GM21717 (cell line): ENCODE results near the gene BLMH.

Source experiments
- ATAC-seq: cut with Tn5 transposase; IDR thresholded peaks from one replicate; pipeline ENCODE4 v1.9.1; 2021; ENCODE audit warnings: mild to moderate bottlenecking, moderate library complexity; ENCODE audit not compliant: unreplicated experiment

Gene BLMH

GRCh38 chr17:30253312-30253711, 38.4 kb downstream of the BLMH start:
- ATAC-seq = no peak

GRCh38 chr17:30251931-30252330, 39.8 kb downstream of the BLMH start:
- ATAC-seq = no peak

GRCh38 chr17:30249460-30249859, 42.3 kb downstream of the BLMH start:
- no peak for ATAC-seq

DNA sequence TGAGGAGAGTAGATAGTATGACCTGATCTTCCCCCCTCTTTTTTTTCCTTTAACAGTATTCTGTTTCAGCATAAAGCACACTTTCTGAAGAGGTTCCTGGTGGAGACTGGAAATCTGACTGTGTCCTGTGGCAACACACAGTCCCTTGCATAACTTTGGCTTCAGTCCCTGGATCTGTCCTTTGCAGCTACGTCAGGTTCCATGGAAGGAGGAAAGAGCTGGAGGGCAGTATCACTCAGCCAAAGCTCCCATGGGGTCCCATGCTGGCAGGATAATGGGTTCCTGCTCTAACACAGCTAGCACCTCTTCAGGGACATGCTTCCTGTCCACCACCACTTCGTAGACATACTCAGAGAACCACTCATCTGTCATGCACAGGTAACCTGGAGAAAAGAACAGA, 43.0 kb downstream of the BLMH start:
- ATAC-seq = no peak

GRCh38 chr17:30246460-30246859, 45.3 kb downstream of the BLMH start:
- ATAC-seq = no peak

- ATAC-seq = no peak
Observed at GRCh38 chr17:30244853-30245385, 46.8 kb downstream of the BLMH start.

DNA sequence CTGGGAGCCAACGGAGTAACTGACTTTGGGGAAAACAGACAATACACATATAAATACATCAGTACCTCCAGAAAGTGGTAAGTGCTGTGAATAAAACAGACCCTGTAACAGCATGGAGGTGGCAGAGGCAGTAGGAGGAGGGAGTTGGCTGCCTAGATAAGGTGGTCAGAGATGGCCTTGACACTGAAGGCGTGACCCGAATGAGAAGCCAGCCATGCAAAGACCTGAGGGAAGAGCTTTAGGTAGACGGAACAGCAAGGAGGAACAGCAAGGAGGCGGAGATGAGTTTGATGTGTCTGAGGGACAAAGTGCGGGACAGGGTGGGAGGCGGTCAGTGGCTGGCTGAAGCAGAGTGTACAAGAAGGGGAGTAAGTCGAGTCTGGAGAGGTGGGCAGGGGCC, 48.2 kb downstream of the BLMH start:
- ATAC-seq = no peak

DNA sequence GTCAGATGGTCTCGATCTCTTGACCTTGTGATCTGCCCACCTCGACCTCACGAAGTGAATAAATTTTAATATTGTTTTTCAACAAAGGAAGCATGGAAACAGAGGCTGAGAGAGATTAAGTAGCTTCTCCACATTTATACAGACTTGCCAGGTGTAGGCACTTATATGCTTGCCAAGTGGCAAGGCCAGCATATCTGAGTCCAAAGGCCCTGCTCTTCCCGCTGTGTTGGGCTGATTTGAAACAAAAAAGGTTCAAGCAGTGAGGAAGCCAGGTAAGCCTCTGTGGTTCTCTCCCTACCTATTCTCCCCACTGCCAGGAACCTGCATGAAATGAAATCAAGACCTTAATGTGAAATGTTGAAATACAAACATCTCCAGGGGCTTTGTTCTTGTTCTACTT, 48.7 kb downstream of the BLMH start:
- ATAC-seq = no peak

DNA sequence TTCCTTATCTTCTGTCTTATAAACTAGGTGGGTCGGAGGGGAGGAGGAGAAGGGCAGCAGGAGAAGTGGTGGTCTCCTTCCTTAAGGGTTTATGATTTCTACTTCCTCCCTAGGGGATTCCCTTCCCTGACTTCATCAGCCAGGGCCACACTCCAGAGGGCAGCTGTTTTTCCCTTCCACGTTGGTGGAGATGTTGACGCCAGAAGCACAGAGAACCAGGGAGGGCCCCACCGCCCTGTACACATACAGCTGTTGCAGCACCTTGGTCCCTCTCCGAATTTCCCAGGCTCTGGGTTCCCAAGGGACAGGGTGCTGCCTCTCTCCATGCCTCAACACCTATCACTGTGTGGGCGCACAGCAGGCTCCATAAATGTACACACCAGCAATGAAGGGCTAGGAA, 50.7 kb downstream of the BLMH start:
- ATAC-seq = no peak

DNA sequence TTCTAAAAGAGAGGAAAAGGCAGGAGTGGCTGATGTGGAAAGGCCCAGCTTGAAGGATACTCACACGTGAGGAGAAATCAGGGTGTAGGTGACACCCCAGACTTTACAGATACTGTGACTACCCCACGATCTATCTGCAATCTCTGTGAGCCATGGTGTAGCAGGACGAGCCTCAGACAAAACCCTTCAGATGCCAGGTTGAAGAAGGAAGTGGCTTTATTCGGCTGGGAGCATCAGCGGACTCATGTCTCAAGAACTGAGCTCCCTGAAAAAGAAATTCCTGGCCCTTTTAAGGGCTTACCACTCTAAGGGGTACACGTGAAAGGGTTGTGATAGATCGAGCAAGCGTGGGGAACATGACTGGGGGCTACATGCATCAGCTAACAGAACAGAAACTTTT, 51.6 kb downstream of the BLMH start:
- no peak for ATAC-seq

DNA sequence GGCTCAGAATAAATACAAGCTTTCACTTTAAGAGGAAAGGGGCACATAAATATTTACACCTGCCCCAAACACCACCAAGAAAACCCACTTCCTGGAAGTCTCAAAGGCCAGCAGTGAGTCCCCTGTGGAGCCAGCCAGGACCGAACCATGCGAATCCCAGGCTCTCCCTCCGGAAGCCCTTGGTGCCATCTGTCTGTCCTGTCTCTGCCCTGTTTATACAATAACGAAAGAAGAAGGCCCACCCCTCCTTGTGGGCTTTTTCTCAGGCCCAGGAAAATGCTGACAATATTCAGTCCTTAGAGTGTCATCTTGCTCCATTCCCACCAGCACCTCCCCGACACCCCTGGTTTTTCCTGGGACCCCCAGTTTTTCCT, 52.7 kb downstream of the BLMH start:
- ATAC-seq = no peak

DNA sequence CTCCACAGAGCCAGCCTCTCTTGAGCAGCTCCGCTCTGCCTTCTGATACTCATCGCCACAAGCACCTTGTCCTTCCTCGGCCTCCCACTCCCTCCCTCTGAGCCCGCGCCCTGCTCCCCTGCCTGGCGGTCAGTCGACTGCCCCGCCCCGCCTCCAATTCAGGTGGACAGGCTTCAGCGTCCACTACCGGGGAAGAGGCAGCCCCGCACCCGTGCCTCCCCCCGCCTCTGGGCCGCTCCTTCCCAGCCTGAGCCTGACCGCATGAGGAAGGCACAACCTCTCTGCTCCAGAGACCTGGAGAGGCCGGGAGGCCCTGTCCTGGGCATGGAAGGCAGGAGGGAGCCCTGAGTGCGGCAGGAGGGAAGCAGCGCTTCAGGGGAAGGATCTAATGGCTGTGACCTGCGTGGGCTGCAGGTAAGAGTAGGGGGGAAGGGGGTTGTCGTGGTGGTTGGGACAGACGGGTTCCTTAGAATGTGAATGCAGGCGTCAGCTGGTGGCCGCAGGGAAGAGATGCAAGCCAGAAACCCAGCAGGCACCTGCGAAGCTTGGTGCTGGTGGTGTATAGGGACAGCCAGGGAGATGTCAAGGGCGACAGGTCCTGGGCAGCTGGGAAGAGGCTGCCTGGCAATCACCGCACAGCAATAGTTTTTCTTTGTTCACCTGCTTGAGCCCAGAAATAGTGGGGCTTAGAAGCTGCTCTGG, 53.2 kb downstream of the BLMH start:
- no peak for ATAC-seq

DNA sequence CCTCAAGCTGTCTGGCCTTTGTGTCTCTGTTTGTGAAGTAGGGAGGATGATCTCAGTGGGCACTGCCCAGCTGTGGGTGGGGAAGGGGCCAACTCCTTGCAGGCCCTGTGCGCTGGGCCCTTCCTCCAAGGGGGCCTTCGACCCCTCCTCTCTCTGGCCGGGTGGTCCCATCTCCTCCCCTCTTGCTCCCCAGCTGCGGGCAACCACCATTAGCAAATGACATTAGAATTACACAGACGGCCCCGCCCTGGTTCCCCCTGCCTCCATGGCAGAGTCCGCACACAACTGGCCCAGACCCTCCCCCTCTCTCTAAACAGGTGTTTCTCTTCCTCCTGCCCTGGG, 53.8 kb downstream of the BLMH start:
- no peak for ATAC-seq

DNA sequence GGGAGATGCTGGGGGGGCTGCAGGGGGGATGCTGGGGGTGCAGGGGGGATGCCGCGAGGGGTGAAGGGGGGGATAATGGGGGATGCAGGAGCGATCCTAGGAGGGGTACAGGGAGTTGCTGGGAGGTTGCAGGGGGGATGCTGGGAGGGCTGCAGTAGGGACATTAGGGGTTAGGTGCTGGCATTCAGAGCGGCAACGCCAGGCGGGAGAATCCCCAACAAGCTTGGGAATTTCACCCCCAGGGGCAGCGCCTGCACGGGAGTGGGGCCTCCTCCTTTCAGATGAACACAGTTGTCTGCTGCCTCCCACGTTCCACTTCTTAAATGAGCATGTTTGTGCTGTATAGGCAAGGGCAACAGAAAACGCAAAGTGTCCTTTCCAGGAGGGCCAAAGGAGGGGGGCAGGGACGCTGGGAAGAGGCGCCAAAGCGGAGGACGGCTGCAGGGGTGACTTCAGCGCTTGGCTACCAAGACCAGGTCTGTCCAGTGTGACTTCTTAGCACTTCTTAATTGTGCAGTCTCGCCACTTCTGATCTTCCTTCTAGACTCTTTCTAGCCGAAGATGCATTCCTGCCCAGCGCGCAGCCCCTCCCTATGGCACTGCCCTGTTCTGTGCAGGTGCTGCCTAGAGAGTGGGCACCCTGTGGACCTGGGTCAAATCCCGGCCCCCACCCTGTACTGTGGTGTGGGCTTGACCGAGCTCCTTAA, 54.3 kb downstream of the BLMH start:
- ATAC-seq = no peak

- ATAC-seq = no peak
Observed at GRCh38 chr17:30236766-30237165, 55.0 kb downstream of the BLMH start.

DNA sequence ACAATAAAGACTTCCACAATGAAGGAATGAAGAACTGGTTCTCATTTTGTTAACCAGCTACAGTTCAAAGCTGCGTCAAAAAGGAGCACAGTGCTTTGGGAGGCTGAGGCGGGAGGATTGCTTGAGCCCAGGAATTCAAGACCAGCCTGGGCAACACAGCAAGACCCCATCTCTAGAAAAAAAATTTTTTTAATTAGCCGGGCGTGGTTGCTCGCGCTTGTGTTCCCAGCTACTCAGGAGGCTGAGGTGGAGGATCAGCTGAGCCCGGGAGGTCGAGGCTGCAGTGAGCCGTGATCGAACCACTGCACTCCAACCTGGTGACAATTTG, 55.5 kb downstream of the BLMH start:
- no peak for ATAC-seq

DNA sequence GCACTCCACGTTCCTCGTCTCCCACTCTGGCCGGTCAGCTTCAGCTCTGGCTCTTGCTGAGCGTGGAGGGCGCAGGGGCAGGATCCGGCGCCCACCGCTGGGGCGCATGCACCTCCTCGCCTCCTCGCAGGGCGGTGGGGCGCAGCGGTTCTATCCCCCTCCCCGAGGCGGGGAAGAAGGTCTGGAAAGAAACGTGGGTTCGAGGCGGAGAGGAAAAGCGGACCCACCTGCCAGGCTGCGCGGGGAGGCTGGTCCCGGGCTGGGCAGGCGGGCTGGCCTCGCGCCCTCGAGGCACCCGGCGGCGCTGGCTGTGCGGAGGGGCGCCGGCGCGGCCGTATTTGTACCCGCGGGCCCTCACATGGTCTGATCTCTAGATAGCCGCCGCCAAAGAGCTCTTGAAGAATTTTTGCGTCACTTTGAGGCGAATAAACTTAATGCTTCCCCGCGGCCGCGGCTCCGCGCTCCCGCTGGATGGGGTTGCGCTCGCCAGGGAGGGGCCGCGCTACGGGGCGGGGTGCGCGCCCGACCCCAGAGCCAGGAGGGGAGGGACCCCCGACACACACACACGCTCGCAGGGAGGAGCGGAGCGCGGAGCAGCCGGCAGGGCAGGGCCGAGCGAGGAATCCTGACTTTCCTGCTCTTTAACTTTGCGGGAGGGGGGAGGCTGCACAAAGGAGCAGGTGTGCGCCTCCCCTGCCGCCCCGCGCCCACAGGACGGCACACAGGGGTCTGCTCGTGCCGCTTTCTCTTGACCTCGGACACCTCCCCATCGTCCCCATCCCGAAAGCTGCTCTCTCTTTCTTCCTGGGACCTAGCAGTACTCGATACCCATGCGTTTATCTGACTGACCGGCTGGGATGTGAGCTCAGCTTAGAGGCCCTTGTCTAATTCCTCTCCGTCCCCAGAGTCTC, 56.1 kb downstream of the BLMH start, which contains the start of gene SLC6A4:
Gene SLC6A4, minus strand, starts transcription at position 312 of the 911 bp plus-strand sequence. CDS start 13,739 bp downstream, outside the sequence.
- no peak for ATAC-seq

DNA sequence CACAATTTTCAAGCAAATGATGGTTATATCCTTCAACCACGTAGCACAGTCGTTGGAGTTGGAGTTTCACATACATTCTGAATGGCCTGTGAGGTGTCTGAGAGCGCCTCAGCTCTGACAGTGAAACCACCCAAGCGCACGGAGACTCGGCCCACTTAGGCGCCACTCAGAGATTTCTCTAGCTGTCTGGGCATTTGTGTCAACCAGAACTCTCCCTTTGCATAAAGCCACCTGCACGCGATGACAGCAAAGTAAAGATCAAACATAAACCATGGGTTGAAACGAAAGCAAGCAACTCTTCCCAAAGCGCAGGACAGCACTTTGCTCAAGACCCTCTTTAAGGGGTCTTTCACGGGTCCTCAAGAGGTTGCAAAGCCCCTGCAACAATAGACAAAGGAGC, 56.8 kb downstream of the BLMH start:
- no peak for ATAC-seq

- ATAC-seq = no peak
Observed at GRCh38 chr17:30234296-30234695, 57.4 kb downstream of the BLMH start.

- ATAC-seq = no peak
Observed at GRCh38 chr17:30232824-30233427, 58.8 kb downstream of the BLMH start.
